ENCODE data around the gene TSPEAR.

- TF ChIP-seq, protein P1, sequence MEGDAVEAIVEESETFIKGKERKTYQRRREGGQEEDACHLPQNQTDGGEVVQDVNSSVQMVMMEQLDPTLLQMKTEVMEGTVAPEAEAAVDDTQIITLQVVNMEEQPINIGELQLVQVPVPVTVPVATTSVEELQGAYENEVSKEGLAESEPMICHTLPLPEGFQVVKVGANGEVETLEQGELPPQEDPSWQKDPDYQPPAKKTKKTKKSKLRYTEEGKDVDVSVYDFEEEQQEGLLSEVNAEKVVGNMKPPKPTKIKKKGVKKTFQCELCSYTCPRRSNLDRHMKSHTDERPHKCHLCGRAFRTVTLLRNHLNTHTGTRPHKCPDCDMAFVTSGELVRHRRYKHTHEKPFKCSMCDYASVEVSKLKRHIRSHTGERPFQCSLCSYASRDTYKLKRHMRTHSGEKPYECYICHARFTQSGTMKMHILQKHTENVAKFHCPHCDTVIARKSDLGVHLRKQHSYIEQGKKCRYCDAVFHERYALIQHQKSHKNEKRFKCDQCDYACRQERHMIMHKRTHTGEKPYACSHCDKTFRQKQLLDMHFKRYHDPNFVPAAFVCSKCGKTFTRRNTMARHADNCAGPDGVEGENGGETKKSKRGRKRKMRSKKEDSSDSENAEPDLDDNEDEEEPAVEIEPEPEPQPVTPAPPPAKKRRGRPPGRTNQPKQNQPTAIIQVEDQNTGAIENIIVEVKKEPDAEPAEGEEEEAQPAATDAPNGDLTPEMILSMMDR (IDR thresholded peaks at IDR 0.05): no peak
- no peak for TF ChIP-seq POLR2A (IDR thresholded peaks at IDR 0.05)
Measured at GRCh38 chr21:44697811-44698734, 13.3 kb downstream of the TSPEAR start.

Data from right lobe of liver (tissue), 4 donors.